ENCODE measurements around the gene RARG. TPM values are rescaled to one million over a fixed set of nuclear protein-coding genes. Genes with fewer than 3 reads are reported as not detected.

The RARG gene
- total RNA-seq, 1 experiment from 2014 or later: 118 TPM

- CTCF ChIA-PET: no interaction called here
- TF ChIP-seq EZH2 (IDR thresholded peaks at IDR 0.05; ENCODE audit: low read depth) (no peak), CTCF (conservative IDR thresholded peaks at IDR 0.05) (no peak)
Measured at GRCh38 chr12:53208877-53209463, 23.0 kb downstream of the RARG start.

DNA sequence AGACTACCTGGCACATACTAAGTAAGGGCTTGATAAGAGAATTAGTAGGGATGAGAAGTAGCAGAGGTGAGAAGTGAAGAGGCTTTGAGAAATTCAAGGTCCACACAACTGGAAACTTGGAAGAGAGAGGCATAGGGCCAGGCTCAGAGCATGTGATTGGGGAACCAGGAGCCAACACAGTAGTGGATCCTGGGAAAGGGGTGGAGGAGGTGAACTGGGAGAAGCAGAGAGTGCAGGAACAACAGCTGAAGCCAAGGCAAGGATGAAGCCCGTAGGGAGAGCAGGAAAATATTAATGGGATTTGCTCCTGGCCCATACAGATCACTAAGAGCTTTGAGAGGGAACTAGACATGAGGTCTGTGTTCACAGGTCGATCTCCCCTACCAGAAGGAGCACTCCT is 23.6 kb downstream of the RARG start:
- BruUV-seq (replicated peaks): no TSS peak
- Histone ChIP-seq H3K4me1 (replicated peaks; ENCODE audit: insufficient read depth) (peaks cover 17% of the 10 kb centered on the region), H3K4me2 (no peak overlapping the region), H3K9me2 (ENCODE audit: insufficient read depth) (0 out of 2 replicates have a peak, but pooled peaks cover 3% of the 10 kb centered on the region), H3K27ac (no peak overlapping the region), H3K27me3 (ENCODE audit: insufficient read depth, low read depth) (no peaks in the 10 kb centered on the region), H4K20me1 (ENCODE audit: insufficient read depth) (0 out of 2 replicates have a peak, but pooled peaks cover 6% of the 10 kb centered on the region), H2AFZ (no peak overlapping the region), H3K9me3 (ENCODE audit: insufficient read depth, low read depth) (no peaks in the 10 kb centered on the region), H3K4me3 (no peak overlapping the region), H3K36me3 (ENCODE audit: low read depth) (peaks cover 18% of the 10 kb centered on the region; the same call in 1 of the 2 replicates), H3F3A (ENCODE audit: insufficient read depth, low read depth) (peaks cover 49% of the 10 kb centered on the region; the same call in 1 of the 2 replicates), H3K79me2 (ENCODE audit: low read depth) (no peaks in the 10 kb centered on the region)
- ChIA-PET CTCF (interaction anchor here (0.5 kb wide), 1 partner anchor 501 kb away, joined by 6 read pairs; no protein-coding TSS in a partner anchor), POLR2A (ENCODE audit: unreplicated experiment) (no interaction called here)
- TF ChIP-seq EZH2 (IDR thresholded peaks at IDR 0.05; ENCODE audit: low read depth) (no peak), CTCF (conservative IDR thresholded peaks at IDR 0.05) (no peak)
- intact Hi-C loops (cut with micrococcal nuclease; ENCODE audit: unreplicated experiment): loop anchor here (10.0 kb wide), 1 partner anchor 144 kb away; no protein-coding TSS in a partner anchor
- no peak for DNase-seq

More at GRCh38 chr12:53208877-53209463, 23.0 kb downstream of the RARG start:
- DNase-seq: no peak
- no TSS peak for BruUV-seq (replicated peaks)
- H2AFZ ChIP-seq: no peak overlapping the region
- intact Hi-C loops (cut with micrococcal nuclease; ENCODE audit: unreplicated experiment): loop anchor here (10.0 kb wide), 1 partner anchor 144 kb away; no protein-coding TSS in a partner anchor
- POLR2A ChIA-PET (ENCODE audit: unreplicated experiment): no interaction called here
- 0 out of 2 replicates have a peak, but pooled peaks cover 3% of the 10 kb centered on the region for H3K9me2 ChIP-seq (ENCODE audit: insufficient read depth)
- peaks cover 49% of the 10 kb centered on the region; the same call in 1 of the 2 replicates for H3F3A ChIP-seq (ENCODE audit: insufficient read depth, low read depth)
- no peaks in the 10 kb centered on the region for H3K27me3 ChIP-seq (ENCODE audit: insufficient read depth, low read depth)
- H3K4me2 ChIP-seq: no peak overlapping the region
- H3K27ac ChIP-seq: no peak overlapping the region
- H3K36me3 ChIP-seq (ENCODE audit: low read depth): peaks cover 18% of the 10 kb centered on the region; the same call in 1 of the 2 replicates
- H3K4me1 ChIP-seq (replicated peaks; ENCODE audit: insufficient read depth): peaks cover 17% of the 10 kb centered on the region
- H4K20me1 ChIP-seq (ENCODE audit: insufficient read depth): 0 out of 2 replicates have a peak, but pooled peaks cover 6% of the 10 kb centered on the region
- H3K79me2 ChIP-seq (ENCODE audit: low read depth): no peaks in the 10 kb centered on the region
- H3K9me3 ChIP-seq (ENCODE audit: insufficient read depth, low read depth): no peaks in the 10 kb centered on the region
- no peak overlapping the region for H3K4me3 ChIP-seq

DNA sequence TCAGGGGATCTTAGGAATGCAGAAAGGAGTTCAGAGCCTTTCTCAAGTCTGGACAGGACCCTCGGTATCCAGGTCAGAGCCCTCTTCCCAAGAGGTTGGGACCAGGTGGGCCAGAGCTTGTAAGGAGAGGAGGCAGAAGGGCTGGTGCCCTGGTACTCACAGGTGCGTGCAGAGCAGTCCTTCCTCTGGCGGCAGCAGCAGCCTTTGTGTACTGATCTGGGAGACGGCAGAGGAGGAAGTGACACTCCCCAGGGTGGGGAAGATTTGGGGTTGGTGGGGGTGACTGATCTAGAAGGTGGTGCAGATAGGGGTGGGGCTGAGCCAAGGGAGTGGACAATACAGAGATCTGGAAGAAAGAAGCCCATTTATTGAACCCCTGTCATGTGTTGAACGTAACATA is 25.0 kb downstream of the RARG start, which contains the start of gene ITGB7:
ITGB7 (minus strand) TSS at position 210 of the 400 bp plus-strand sequence. CDS start 6,808 bp downstream, outside the sequence.
- Histone ChIP-seq H3K36me3 (ENCODE audit: low read depth) (peaks cover 8% of the 10 kb centered on the region; the same call in 1 of the 2 replicates), H3K4me3 (no peak within 1 kb of the TSS), H2AFZ (no peak within 1 kb of the TSS), H3K4me1 (replicated peaks; ENCODE audit: insufficient read depth) (peaks cover 17% of the 10 kb centered on the region), H3K4me2 (peak within 1 kb of the TSS; percentile 54), H4K20me1 (ENCODE audit: insufficient read depth) (no peaks in the 10 kb centered on the region), H3K79me2 (ENCODE audit: low read depth) (no peaks in the 10 kb centered on the region), H3K9me3 (ENCODE audit: insufficient read depth, low read depth) (no peaks in the 10 kb centered on the region), H3K27me3 (ENCODE audit: insufficient read depth, low read depth) (no peaks in the 10 kb centered on the region), H3K27ac (peak within 1 kb of the TSS; percentile 36; the same call in 1 of the 2 replicates), H3K9me2 (ENCODE audit: insufficient read depth) (0 out of 2 replicates have a peak, but pooled peaks cover 3% of the 10 kb centered on the region), H3F3A (ENCODE audit: insufficient read depth, low read depth) (peaks cover 44% of the 10 kb centered on the region; the same call in 1 of the 2 replicates)
- no TSS peak for BruUV-seq (replicated peaks)
- ChIA-PET CTCF (interaction anchor here (0.5 to 0.6 kb wide), 2 partner anchors 294 to 1013 kb away, joined by 4 to 5 read pairs; partner anchors contain the start of gene TARBP2), POLR2A (ENCODE audit: unreplicated experiment) (interaction anchor here (0.5 to 0.6 kb wide), 2 partner anchors 8 to 1126 kb away, joined by 3 to 6 read pairs; no protein-coding TSS in a partner anchor)
- TF ChIP-seq EZH2 (IDR thresholded peaks at IDR 0.05; ENCODE audit: low read depth): no peak
- no peak for TF ChIP-seq CTCF (conservative IDR thresholded peaks at IDR 0.05)
- no peak for DNase-seq
- intact Hi-C loops (cut with micrococcal nuclease; ENCODE audit: unreplicated experiment): loop anchor here (10.0 kb wide), 1 partner anchor 142 kb away; no protein-coding TSS in a partner anchor
